K562 (cell line): ENCODE data around the gene ZMIZ1. TPM values are rescaled to one million over a fixed set of nuclear protein-coding genes. Genes with fewer than 3 reads are reported as not detected.

Experiments
- BRF1 ChIP-seq: IDR thresholded peaks from 3 replicates; pipeline ENCODE4 v1.6.1; 2011; ENCODE audit warnings: borderline replicate concordance, mild to moderate bottlenecking; ENCODE audit not compliant: insufficient read length; ENCODE audit errors: extremely low read depth
- CHD1 ChIP-seq: fragments of 200-600 bp; sonication (generic); IDR thresholded peaks from one replicate; pipeline ENCODE4 v1.6.1; 2012; ENCODE audit warnings: mild to moderate bottlenecking, moderate library complexity, low read length, inconsistent platforms
- DMBX1 ChIP-seq: fragments of 250-450 bp; sonication (Bioruptor Pico); IDR thresholded peaks from 2 replicates; pipeline ENCODE4 v1.8.0; 2022; ENCODE audit warnings: inconsistent platforms, mild to moderate bottlenecking, moderate library complexity, borderline replicate concordance
- E2F3 ChIP-seq: fragments of 250-450 bp; sonication (Bioruptor Pico); IDR thresholded peaks from 2 replicates; pipeline ENCODE4 v1.4.0; 2020; ENCODE audit warnings: mild to moderate bottlenecking
- FOSL1 ChIP-seq: fragments of 200-800 bp; sonication (Bioruptor generic); conservative IDR thresholded peaks from 2 replicates; pipeline ENCODE4 v1.6.1; 2016; ENCODE audit warnings: missing genetic modification characterization, missing compliant biosample characterization
- HMG20B ChIP-seq: fragments of 250-450 bp; sonication (Bioruptor Pico); IDR thresholded peaks from 2 replicates; pipeline ENCODE4 v1.5.0; 2021; ENCODE audit warnings: mild to moderate bottlenecking
- HOXB6 ChIP-seq: fragments of 250-450 bp; sonication (Bioruptor Pico); IDR thresholded peaks from 2 replicates; pipeline ENCODE4 v1.5.1; 2022; ENCODE audit warnings: mild to moderate bottlenecking, borderline replicate concordance
- PCBP1 ChIP-seq: fragments of 200-400 bp; formaldehyde crosslinking; IDR thresholded peaks from 2 replicates; pipeline ENCODE4 v1.6.1; 2018; ENCODE audit warnings: mild to moderate bottlenecking, low read depth, low read length; ENCODE audit not compliant: poor library complexity, severe bottlenecking
- RFX1 ChIP-seq: fragments of 450-650 bp; IDR thresholded peaks from 2 replicates; pipeline ENCODE4 v1.6.1; 2016; ENCODE audit warnings: mild to moderate bottlenecking, moderate library complexity
- SMARCA5 ChIP-seq: fragments of 450-650 bp; IDR thresholded peaks from 2 replicates; pipeline ENCODE4 v1.6.1; 2016
- TCF7 ChIP-seq: sonication (generic); IDR thresholded peaks from 2 replicates; pipeline ENCODE4 v1.6.1; 2016; ENCODE audit warnings: antibody characterized with exemption, borderline replicate concordance
- XRCC5 ChIP-seq: fragments of 200-400 bp; formaldehyde crosslinking; IDR thresholded peaks from 2 replicates; pipeline ENCODE4 v1.6.1; 2017; ENCODE audit warnings: low read depth, mild to moderate bottlenecking, low read length
- polyA plus RNA-seq, 8 experiments: library from polyadenylated mRNA; depleted of rRNA in 4 of 8; stranded (reverse) in 5 of 8; unstranded in 3 of 8; fragments of >200 nt; fragmentation: Nextera tagmentation in 2 of 8; fragmentation: Illumina TruSeq in 1 of 8; extraction: Ambion mirVana in 2 of 8; extraction: Trizol in 1 of 8; gene quantifications; 2 replicates each; pipeline versions ENCODE4 v1.2.1 to v1.2.3, GENCODE V29; 2011 to 2014; ENCODE audit warnings: inconsistent platforms in 1 of 8, missing spikeins in 1 of 8
- total RNA-seq, 7 experiments: library from RNA; depleted of rRNA in 6 of 7; stranded (reverse); fragments of >200 nt in 6 of 7; fragmentation: Illumina TruSeq in 2 of 7; extraction: Trizol in 2 of 7; gene quantifications; 2 replicates each; pipeline versions ENCODE4 v1.2.1 to v1.2.3, GENCODE V29; 2011 to 2021; ENCODE audit warnings: low replicate concordance in 1 of 7
- TF ChIP-seq, protein P1 (sequence below): sonication (generic); formaldehyde crosslinking; IDR thresholded peaks from 2 replicates; pipeline ENCODE4 v1.8.0; 2022; ENCODE audit warnings: mild to moderate bottlenecking, missing genetic modification reagents, borderline replicate concordance
- TF ChIP-seq, protein P2 (sequence below): fragments of 250-450 bp; sonication (Bioruptor Pico); IDR thresholded peaks from 2 replicates; pipeline ENCODE4 v1.4.0; 2020; ENCODE audit warnings: mild to moderate bottlenecking, moderate library complexity
- TF ChIP-seq, protein P3 (sequence below), 3 experiments: fragments of 200-800 bp in 1 of 3; sonication (Bioruptor generic) in 1 of 3; sonication (generic) in 1 of 3; formaldehyde crosslinking in 1 of 3; IDR thresholded peaks; 2 replicates each; pipeline versions ENCODE4 v1.6.1 to v1.8.0; 2016 to 2022; ENCODE audit warnings: mild to moderate bottlenecking in 2 of 3, missing compliant biosample characterization in 2 of 3, missing genetic modification characterization in 2 of 3, missing genetic modification reagents in 1 of 3
- TF ChIP-seq, protein P4 (sequence below): sonication (generic); formaldehyde crosslinking; IDR thresholded peaks from 2 replicates; pipeline ENCODE4 v1.8.1; 2023; ENCODE audit warnings: mild to moderate bottlenecking, missing genetic modification reagents
- TF ChIP-seq, protein P5 (sequence below), 2 experiments: fragments of 450-650 bp in 1 of 2; sonication (generic) in 1 of 2; formaldehyde crosslinking; conservative IDR thresholded peaks; 2 replicates each; pipeline versions ENCODE4 v1.4.0 to v1.8.1; 2020 to 2022; ENCODE audit warnings: mild to moderate bottlenecking in 1 of 2, missing genetic modification reagents in 1 of 2

The ZMIZ1 gene
- total and polyA plus RNA-seq, 9 of the 15 experiments (the other 6 are each of a cell fraction or from before 2014, with no cell fraction given): 1.0 to 37.3 (median 4.3) TPM

DNA sequence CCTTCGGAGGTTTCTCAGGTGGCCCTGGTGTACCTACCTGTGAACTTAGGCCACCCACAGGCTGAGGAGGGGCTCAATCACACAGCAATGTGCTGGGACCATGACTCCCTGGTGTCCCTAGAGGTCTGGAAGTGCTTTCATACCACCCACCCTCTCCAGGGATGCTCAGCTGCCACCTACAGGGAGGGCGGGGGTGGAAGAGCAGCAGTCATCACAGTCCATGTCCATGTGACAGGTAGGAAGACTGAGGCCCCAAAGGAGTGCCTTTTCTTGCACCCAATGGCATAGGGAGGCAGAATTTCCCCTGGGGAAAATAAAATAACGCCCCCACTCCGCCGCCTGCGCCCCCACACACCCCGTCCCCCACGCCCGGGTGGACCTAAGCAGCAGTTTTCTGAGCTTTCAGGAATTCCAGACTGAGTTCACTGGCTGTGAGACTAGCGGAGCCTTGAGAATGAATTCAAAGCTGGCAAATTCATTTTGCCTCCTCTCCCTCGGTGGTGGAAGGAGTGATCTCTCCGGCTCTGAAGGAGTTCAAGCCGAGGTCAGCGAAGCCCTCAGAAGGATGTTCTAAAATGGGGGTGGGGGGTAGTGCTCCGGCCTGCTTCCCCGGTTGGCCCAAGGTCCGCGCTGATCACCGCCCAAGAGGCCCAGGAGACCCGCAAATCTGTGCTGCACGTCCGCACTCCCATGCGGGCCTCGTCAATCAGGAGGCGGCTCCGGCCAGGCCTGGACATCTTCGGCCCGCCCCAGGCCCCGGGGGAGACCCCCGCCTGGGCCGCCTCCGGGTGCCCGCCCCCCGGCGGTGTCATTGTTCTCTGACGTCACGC is 2.1 kb upstream of the ZMIZ1 start (continued):
- TF ChIP-seq, protein P1, sequence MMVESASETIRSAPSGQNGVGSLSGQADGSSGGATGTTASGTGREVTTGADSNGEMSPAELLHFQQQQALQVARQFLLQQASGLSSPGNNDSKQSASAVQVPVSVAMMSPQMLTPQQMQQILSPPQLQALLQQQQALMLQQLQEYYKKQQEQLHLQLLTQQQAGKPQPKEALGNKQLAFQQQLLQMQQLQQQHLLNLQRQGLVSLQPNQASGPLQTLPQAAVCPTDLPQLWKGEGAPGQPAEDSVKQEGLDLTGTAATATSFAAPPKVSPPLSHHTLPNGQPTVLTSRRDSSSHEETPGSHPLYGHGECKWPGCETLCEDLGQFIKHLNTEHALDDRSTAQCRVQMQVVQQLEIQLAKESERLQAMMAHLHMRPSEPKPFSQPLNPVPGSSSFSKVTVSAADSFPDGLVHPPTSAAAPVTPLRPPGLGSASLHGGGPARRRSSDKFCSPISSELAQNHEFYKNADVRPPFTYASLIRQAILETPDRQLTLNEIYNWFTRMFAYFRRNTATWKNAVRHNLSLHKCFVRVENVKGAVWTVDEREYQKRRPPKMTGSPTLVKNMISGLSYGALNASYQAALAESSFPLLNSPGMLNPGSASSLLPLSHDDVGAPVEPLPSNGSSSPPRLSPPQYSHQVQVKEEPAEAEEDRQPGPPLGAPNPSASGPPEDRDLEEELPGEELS (CRISPR knock-in tag): no peak
- TF ChIP-seq, protein P2, sequence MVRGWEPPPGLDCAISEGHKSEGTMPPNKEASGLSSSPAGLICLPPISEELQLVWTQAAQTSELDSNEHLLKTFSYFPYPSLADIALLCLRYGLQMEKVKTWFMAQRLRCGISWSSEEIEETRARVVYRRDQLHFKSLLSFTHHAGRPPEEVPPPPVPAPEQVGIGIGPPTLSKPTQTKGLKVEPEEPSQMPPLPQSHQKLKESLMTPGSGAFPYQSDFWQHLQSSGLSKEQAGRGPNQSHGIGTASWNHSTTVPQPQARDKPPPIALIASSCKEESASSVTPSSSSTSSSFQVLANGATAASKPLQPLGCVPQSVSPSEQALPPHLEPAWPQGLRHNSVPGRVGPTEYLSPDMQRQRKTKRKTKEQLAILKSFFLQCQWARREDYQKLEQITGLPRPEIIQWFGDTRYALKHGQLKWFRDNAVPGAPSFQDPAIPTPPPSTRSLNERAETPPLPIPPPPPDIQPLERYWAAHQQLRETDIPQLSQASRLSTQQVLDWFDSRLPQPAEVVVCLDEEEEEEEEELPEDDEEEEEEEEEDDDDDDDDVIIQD (CRISPR knock-in tag): no peak
- TF ChIP-seq, protein P3, sequence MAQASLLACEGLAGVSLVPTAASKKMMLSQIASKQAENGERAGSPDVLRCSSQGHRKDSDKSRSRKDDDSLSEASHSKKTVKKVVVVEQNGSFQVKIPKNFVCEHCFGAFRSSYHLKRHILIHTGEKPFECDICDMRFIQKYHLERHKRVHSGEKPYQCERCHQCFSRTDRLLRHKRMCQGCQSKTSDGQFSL (CRISPR knock-in tag; IDR thresholded peaks at IDR 0.05): peak; percentile 58; the same call in 1 of the 2 replicates
- TF ChIP-seq, protein P3 (tag; IDR thresholded peaks at IDR 0.05): no peak
- TF ChIP-seq XRCC5: 0 out of 2 replicates have a peak, but pooled peaks have one; percentile 32
- TF ChIP-seq CHD1: no peak
- TF ChIP-seq RFX1: no peak
- TF ChIP-seq E2F3 (CRISPR knock-in tag): no peak
- peak; percentile 5; the same call in 1 of the 2 replicates for TF ChIP-seq FOSL1
- TF ChIP-seq BRF1: no peak
- peak; percentile 48; the same call in 1 of the 2 replicates for TF ChIP-seq SMARCA5
- no peak for TF ChIP-seq TCF7
- no peak for TF ChIP-seq HOXB6 (CRISPR knock-in tag)
- TF ChIP-seq, protein P4, sequence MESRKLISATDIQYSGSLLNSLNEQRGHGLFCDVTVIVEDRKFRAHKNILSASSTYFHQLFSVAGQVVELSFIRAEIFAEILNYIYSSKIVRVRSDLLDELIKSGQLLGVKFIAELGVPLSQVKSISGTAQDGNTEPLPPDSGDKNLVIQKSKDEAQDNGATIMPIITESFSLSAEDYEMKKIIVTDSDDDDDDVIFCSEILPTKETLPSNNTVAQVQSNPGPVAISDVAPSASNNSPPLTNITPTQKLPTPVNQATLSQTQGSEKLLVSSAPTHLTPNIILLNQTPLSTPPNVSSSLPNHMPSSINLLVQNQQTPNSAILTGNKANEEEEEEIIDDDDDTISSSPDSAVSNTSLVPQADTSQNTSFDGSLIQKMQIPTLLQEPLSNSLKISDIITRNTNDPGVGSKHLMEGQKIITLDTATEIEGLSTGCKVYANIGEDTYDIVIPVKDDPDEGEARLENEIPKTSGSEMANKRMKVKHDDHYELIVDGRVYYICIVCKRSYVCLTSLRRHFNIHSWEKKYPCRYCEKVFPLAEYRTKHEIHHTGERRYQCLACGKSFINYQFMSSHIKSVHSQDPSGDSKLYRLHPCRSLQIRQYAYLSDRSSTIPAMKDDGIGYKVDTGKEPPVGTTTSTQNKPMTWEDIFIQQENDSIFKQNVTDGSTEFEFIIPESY (CRISPR knock-in tag): no peak
- peak; percentile 98 for TF ChIP-seq PCBP1
- TF ChIP-seq DMBX1 (CRISPR knock-in tag): no peak
- TF ChIP-seq, protein P5, sequence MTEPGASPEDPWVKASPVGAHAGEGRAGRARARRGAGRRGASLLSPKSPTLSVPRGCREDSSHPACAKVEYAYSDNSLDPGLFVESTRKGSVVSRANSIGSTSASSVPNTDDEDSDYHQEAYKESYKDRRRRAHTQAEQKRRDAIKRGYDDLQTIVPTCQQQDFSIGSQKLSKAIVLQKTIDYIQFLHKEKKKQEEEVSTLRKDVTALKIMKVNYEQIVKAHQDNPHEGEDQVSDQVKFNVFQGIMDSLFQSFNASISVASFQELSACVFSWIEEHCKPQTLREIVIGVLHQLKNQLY (CRISPR knock-in tag; conservative IDR thresholded peaks at IDR 0.05): no peak
- TF ChIP-seq HMG20B: 0 out of 2 replicates have a peak, but pooled peaks have one; percentile 28
